HG02623 (cell line): ENCODE data around the gene IPP.
"Not testable (repeated sequence)": the region's sequence is repeated elsewhere in the genome, so short reads cannot be mapped to it uniquely, and the experiment has no call there.

Source experiments
- ATAC-seq: cut with Tn5 transposase; IDR thresholded peaks from one replicate; pipeline ENCODE4 v1.9.1; 2021; ENCODE audit warnings: moderate library complexity; ENCODE audit not compliant: unreplicated experiment

Gene IPP

DNA sequence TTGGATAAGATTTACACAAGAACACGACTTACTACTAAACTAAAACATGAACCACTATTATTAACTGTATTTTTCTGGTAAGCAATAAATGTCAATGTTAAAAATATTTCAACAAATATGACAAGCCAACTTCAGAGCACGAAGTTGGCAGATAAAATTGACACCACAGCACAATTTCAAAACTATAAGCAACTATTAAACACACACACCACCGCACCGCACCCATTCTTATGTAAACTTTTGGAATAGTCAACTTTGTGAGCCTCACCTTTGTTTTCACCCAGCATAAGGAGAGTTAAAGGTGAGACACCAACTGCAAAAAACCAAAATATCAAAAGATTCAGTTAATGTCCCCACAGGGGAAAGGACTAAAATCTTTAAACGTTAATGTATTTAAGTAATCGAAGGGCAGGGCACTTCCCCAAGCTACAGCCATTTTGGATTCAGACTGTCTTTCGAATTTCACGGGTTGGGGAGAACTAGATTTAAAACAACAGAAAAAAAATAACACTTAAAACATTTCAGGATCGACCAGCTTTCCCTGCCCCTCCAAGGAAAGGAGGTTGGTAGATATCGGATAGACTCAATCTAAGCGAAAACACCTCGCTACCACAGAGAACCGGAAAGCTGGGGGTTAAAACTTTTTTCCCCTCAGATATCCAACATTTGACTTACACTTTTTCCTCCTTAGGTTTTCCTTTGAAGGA is 65.0 kb downstream of the IPP start:
- ATAC-seq, result no peak

DNA sequence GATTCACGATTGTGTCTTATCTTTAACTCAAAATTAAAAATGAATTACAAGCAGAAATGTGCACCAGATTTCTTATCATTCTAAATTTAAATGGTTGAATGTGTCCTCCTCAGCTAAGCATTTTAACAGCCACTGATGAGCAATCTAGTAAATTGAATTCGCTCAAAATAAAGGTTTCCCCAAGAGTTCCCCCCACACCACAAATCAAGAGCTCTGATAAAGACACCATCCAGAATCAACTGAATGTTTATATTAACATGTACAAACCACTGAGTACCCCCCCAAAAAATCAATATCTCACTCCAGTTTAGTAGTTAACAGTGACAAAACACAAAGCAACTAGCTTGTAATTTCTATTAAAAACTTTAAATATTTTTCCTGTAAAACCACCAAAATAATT is 66.1 kb downstream of the IPP start:
- ATAC-seq, result no peak

DNA sequence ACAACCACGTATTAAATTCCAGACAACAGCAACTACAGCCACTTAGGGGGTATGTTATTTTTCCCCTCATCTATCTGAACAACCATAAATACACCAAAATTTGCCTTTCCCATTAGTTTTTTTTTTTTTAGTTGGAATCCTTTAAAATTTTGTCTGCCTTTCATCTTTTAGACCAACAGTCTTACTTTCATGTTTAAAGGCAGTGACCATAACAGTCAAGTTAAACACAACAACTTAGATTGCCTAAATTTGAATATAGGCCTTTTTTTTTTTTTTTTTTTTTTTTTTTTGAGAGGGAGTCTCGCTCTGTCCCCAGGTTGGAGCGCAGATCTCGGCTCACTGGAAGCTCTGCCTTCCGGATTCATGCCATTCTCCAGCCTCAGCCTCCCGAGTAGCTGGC is 67.5 kb downstream of the IPP start:
- ATAC-seq, result no peak

- ATAC-seq, result no peak
These were observed 71.3 kb downstream of the IPP start for GRCh38 chr1:45679123-45679522.

DNA sequence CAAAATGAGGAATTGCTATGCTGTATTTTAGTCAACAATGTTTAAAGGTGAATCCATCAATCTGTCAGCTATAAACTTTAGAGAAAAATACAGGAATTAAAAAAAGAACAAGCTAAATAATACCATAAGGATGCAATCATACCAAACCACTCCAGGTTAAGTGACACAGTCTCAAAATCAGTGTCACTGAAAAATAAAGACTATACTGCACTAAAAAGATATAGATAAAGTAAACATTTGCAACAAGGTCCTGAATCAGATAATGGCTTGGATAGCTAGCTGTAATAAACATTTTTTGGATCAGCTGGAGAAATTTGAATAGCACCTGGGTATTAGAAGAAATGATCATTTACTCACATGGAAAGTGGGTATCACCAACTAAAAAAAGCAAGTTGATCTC is 72.0 kb downstream of the IPP start:
- no peak for ATAC-seq

DNA sequence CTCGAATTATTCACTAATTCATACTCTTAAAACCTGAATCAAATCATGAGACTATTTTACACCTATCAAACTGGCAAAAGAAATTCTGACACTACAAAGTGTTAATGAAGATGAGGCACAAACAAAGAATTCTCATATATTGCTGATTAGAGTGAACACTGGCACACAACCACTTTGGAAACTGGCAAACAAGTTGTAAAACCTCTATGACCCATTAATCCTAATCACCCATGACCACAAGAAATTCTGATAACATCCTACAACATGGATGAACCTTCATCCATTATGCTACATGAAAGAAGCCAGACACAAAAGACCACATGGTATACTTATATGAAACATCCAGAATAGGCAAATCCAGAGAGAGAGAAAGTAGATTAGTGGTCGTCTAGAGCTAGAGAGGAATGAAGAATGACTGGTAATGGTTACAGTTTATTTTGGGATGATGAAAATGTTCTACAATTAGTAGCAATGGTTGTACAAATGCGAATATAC is 72.7 kb downstream of the IPP start:
- ATAC-seq, result no peak

- not testable (repeated sequence) for ATAC-seq
These were observed 73.9 kb downstream of the IPP start for GRCh38 chr1:45676553-45676952.

DNA sequence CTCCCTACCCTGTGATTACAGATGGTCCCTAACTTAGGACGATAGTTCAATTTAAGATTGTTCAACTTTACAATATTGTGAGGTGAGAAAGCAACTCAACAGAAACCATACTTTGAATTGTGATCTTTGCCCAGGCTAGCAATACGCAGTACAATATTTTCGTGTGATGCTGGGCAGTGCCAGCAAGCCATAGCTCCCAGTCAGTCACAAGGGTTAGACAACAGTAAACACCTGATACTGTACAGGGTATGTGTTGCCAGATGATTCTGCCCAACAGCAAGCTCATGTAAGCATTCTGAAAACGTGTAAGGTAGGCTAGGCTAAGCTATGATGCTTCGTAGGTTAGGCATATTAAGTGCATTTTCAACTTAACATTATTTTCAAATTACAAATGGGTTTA is 76.0 kb downstream of the IPP start:
- ATAC-seq, result no peak

- no peak for ATAC-seq
These were observed 76.5 kb downstream of the IPP start for GRCh38 chr1:45673956-45674355.

DNA sequence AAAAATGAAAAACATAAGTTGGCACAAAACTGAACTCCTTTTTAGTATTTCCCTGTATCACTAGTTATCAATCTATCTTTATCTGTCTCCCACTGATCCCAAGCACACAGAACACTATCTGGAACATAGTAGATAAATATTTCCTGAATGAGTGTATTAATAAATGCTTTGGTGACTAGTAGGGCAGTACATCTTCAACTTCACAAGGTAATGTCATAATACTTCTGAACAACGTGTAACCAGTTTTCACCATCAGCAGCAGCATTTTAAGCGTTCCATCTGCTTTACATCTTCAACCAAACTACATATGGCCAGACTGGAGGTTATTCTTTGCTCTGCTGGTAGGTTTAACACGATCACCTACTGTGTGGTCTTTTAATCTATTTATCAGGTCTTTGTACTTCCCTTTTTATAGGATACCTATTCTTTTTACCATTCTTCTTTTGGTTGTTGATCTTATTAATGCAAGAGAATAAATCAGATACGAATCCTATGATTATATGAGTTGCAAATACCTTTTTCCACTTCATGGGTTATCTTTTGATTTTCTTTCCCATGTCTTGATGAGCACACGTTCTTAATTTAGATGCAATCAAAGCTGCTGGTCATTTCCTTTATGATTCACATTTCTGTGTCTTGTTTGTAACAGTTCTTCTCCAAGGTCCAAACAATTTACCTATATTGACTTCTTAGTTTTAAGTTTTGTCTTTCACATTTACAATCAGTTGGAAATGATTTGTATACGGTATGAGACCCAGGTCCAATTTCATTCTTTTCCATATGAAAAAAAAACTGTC is 80.4 kb downstream of the IPP start:
- ATAC-seq, result no peak

- ATAC-seq, result no peak
These were observed 81.1 kb downstream of the IPP start for GRCh38 chr1:45669379-45669778.

DNA sequence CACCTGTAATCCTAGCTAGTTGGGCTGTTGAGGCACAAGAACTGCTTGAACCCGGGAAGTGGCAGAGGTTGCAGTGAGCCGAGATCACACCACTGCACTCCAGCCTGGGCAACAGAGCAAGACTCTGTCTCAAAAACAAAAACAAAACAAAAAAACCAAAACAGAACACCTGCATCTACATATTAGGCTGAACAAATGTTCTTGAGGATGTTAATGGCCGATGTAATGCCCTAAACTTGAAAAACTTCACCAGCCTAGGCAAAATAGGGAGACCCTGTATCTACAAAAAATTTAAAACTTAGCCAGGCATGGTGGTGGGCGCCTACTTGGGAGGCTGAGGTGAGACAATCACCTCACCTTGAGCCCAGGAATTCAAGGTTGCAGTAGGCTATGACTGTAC is 81.9 kb downstream of the IPP start:
- ATAC-seq, result no peak

DNA sequence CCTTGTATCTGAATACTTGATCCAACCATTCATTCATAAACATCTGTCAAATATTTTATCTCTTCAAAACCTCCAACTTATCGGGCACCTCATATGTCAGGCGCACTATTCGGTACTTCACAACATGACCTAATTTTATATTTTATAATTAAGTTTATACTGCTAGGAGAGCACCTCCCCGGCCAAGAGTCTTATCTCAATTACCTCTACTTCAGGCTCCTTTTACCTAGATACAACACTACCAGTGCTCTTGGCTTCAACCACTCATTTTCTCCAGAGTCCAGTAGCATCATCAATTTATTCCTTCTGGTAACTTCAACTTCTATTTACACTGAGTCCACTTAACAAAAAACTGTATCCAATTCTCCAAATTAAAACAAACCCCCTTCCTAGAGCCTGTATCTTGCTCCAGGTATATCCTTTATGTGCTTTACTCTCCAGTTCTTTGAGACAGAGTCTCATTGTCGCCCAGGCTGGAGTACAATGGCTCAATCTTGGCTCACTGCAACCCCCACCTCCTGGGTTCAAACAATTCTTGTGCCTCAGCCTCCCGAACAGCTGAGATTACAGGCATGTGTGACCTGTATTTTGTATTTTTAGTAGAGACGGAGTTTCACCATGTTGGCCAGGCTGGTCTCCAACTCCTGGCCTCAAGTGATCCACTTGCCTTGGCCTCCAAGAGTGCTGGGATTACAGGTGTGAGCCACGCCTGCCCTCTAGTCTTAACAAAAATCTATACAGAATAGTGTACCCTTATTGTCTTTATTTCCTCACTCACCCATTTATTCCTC is 82.9 kb downstream of the IPP start:
- no peak for ATAC-seq

- ATAC-seq, result no peak
These were observed 83.6 kb downstream of the IPP start for GRCh38 chr1:45666836-45667235.

- ATAC-seq, result no peak
These were observed 90.1 kb downstream of the IPP start for GRCh38 chr1:45660336-45660735.

GRCh38 chr1:45659222-45659621 is 91.2 kb downstream of the IPP start:
- ATAC-seq, result no peak

GRCh38 chr1:45658171-45658570 is 92.3 kb downstream of the IPP start:
- ATAC-seq, result no peak

DNA sequence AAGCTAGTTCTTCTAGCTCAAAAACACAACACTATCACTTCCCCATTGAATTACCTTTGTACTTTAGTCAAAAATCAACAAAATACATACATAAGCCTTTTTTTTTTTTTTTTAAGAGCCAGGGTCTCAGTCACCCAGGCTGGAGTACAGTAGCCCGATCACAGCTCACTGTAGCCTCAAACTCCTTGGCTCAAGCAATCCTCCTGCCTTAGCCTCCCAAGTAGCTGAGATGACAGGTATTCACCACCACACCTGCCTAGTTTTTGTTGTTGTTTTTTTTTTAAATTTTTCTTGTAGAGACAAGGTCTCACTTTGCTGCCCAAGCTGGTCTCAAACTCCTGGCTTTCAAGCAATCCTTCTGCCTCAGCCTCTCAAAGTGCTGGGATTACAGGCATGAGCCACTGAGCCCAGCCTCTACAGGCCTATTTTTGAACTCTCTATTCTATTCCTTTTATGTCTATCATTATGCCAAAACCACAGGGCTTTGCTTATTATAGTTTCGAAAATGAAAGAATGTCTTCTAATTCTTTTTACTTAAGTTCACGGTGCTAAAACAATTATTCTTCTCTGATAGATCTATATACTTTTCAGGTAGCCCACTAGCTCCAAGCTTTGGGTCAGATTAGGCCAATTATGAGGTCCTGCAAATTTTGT is 93.8 kb downstream of the IPP start:
- no peak for ATAC-seq

DNA sequence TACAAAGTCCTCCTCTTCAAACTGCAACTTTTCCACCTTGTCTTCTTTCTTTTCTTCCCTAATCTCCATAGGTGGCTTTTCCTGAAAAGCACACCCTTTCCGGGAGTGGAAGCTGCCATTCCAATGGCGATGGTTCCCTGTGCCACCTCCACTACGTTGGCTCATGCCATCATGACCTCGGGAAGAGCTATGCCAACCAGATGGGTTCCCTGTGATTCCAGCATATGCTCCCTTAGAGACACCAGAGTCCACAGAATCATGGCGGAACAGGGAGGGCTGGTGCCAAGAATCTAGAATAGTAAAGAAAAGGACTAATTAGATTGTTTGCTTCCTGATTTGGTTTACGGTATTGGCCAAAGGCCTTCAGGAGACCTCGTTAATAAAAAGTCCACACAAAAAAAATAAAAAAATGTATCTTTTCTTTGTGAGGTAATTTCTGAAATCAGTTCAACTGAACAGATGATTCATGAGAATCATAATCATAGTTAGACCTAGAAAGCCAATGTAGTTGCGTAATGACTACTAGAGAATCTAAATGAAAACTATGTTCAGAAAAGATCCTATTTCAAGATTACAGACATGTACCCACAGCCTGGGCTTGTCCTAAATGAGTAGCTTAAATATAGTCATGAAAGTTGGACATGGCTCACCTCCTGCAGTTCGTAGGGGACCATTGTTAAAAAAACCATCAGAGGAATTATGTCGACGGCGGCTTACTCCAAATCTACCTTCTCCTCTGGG is 95.7 kb downstream of the IPP start:
- ATAC-seq, result no peak
